Cardiac muscle cell (in vitro differentiated cells and primary cell): Measurements from ENCODE around the gene AMOTL1. TPM values are rescaled to one million over a fixed set of nuclear protein-coding genes. Genes with fewer than 3 reads are reported as not detected.
A peak's percentile ranks its signal among the peaks of the same experiment; 100 is the strongest.

Source experiments
- DNase-seq, 2 donors: peaks; one replicate each; pipeline versions ENCODE4 v3.0.0 to v3.0.0-alpha.2; 2010 to 2017; ENCODE audit warnings: low read depth in 1 of 2, low spot score in 1 of 2
- H3K27ac ChIP-seq: fragments of 200-600 bp; sonication (generic); 2 replicates; pipeline ENCODE4 v1.5.1; 2016
- H3K27me3 ChIP-seq: fragments of 200-600 bp; sonication (generic); 2 replicates; pipeline ENCODE4 v1.6.0; 2016; ENCODE audit warnings: control low read depth
- H3K36me3 ChIP-seq: fragments of 200-600 bp; sonication (generic); 2 replicates; pipeline ENCODE4 v1.5.1; 2016; ENCODE audit warnings: control low read depth
- H3K4me1 ChIP-seq: fragments of 200-600 bp; sonication (generic); 2 replicates; pipeline ENCODE4 v1.8.1; 2017; ENCODE audit warnings: low read depth, mild to moderate bottlenecking, mixed run types
- H3K4me3 ChIP-seq: fragments of 200-600 bp; sonication (generic); 2 replicates; pipeline ENCODE4 v1.5.1; 2016; ENCODE audit warnings: mild to moderate bottlenecking
- H3K9me3 ChIP-seq: fragments of 200-600 bp; sonication (generic); 2 replicates; pipeline ENCODE4 v1.5.1; 2017; ENCODE audit warnings: low read depth, mild to moderate bottlenecking, control low read depth
- polyA plus RNA-seq: library from polyadenylated mRNA; unstranded; fragments of >200 nt; fragmentation: Nextera tagmentation; extraction: Ambion mirVana; gene quantifications from 2 replicates; pipeline ENCODE4 v1.2.1, GENCODE V29; 2016
- total RNA-seq: library from RNA; depleted of rRNA; stranded (reverse); fragments of >200 nt; gene quantifications from 2 replicates; pipeline ENCODE4 v1.2.3, GENCODE V29; 2016
- TF ChIP-seq, protein P1 (sequence below): IDR thresholded peaks from 2 replicates; pipeline ENCODE4 v1.5.1; 2012; ENCODE audit warnings: low read depth, mild to moderate bottlenecking, low read length

AMOTL1 gene, protein sequence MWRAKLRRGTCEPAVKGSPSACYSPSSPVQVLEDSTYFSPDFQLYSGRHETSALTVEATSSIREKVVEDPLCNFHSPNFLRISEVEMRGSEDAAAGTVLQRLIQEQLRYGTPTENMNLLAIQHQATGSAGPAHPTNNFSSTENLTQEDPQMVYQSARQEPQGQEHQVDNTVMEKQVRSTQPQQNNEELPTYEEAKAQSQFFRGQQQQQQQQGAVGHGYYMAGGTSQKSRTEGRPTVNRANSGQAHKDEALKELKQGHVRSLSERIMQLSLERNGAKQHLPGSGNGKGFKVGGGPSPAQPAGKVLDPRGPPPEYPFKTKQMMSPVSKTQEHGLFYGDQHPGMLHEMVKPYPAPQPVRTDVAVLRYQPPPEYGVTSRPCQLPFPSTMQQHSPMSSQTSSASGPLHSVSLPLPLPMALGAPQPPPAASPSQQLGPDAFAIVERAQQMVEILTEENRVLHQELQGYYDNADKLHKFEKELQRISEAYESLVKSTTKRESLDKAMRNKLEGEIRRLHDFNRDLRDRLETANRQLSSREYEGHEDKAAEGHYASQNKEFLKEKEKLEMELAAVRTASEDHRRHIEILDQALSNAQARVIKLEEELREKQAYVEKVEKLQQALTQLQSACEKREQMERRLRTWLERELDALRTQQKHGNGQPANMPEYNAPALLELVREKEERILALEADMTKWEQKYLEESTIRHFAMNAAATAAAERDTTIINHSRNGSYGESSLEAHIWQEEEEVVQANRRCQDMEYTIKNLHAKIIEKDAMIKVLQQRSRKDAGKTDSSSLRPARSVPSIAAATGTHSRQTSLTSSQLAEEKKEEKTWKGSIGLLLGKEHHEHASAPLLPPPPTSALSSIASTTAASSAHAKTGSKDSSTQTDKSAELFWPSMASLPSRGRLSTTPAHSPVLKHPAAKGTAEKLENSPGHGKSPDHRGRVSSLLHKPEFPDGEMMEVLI
- total RNA-seq (3.5 and 5.1 TPM in 2 replicates), polyA plus RNA-seq (1.2 and 3.2 TPM in 2 replicates)

DNA sequence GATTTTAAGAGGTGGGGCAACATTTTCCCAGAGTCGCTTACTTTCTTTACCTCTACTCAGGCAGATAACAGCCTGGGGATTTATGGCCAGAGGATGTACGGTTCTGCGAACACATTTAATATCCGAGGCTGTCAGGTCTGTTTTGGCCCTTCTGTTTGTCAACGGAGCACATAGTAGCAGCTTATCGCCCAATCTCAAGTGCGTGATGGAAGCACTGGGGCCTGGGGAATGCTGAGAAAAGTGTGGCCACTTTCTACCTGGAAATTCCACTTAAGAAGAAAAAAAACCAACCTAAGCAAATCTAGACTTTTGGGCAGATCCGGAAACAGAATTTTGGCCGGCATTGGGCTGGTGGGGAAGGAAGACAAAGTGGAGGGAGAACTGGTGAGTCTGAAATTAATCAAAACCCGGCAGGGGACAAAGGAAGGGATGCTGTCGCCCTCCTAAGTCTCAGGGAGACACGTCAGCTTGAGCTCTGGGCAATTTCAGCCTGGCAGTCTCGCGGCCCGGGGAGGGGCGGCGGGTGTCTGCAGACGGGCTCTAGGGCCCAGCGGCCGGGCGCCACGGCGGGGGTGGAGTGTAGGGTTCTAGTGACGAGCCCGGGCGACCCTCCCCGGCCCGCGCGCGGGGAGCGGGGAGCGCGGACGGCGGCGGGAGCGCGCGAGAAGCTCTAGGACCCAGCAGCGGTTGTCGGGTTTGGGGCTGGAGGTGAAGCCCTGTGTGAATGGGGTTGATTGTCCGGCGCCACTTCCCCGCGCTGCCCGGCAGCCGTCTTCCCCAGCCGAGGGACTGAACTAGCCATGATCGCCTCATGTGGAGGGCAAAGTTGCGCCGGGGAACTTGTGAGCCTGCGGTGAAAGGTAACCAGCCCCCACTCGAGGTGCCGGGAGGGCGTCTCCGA lies at the start of gene AMOTL1:
Gene AMOTL1, plus strand, starts transcription at position 656 of the 901 bp plus-strand sequence. Its CDS starts 156 bp downstream, at position 812.
- Histone ChIP-seq H3K27ac (no peak within 1 kb of the TSS), H3K27me3 (peaks cover 78% of the 10 kb centered on the region)
- TF ChIP-seq, protein P1, sequence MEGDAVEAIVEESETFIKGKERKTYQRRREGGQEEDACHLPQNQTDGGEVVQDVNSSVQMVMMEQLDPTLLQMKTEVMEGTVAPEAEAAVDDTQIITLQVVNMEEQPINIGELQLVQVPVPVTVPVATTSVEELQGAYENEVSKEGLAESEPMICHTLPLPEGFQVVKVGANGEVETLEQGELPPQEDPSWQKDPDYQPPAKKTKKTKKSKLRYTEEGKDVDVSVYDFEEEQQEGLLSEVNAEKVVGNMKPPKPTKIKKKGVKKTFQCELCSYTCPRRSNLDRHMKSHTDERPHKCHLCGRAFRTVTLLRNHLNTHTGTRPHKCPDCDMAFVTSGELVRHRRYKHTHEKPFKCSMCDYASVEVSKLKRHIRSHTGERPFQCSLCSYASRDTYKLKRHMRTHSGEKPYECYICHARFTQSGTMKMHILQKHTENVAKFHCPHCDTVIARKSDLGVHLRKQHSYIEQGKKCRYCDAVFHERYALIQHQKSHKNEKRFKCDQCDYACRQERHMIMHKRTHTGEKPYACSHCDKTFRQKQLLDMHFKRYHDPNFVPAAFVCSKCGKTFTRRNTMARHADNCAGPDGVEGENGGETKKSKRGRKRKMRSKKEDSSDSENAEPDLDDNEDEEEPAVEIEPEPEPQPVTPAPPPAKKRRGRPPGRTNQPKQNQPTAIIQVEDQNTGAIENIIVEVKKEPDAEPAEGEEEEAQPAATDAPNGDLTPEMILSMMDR: no peak

DNA sequence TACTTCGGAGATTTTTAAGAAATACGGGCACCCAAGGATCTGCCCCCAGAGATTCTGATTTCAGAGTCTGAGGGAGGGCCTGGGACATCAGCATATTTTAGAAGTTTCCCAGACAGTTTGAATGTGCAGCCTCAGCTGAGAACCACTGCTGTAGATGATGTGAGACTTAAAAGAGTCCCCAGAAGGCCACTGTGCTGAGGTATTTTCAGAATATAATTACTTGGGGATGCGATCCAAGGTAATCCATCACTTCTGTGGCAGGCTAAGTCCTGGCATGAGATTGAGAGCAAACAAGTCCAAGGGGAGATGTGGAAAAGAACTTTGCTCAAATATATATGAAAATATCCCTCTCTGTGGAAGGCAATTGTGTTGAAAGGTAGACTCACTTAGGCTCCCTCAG lies 48.3 kb upstream of the AMOTL1 start:
- Histone ChIP-seq H3K27me3 (peaks cover 3% of the 10 kb centered on the region), H3K27ac (no peak overlapping the region), H3K36me3 (no peaks in the 10 kb centered on the region), H3K4me3 (no peak overlapping the region), H3K4me1 (no peaks in the 10 kb centered on the region), H3K9me3 (no peaks in the 10 kb centered on the region)
- DNase-seq: no peak
- TF ChIP-seq, protein P1: no peak

More for the DNA sequence above, at the start of gene AMOTL1:
- DNase-seq: peak; percentile 88 to 92
- Histone ChIP-seq H3K4me1 (no peaks in the 10 kb centered on the region), H3K36me3 (no peaks in the 10 kb centered on the region), H3K4me3 (peak within 1 kb of the TSS; percentile 65), H3K9me3 (no peaks in the 10 kb centered on the region)

DNA sequence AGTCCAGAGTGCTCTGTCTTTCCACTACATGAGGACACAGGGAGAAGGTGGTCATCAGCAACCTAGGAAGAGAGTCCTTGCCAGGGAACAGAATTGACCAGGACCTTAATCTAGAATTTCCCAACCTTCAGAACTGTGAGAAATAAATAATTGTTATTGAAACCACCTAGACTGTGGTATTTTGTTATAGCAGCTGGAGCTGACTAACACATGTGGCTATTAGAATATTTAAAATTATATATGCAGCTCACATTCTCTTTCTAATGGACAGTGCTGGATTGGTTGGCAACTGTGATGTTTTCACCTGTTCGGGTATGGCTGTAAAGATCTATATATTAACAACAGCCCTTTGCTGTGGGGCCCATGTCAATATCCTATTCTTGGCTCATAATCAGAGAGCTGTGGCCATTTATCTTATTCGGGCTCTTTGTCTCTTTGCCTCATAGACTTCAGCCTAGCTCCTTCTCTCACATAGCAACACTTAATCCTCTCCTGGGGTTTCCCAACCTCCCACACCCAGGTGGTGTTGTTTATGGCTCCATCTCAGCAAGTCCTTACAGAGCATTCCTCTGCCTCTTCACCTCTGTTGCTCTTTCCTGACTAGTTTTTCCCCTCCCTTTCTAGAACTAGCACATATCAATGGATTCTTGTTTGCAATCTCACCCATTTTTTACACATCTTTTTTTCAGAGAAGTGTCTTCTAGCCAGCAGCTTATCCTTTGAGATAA lies 46.4 kb upstream of the AMOTL1 start:
- Histone ChIP-seq H3K27ac (no peak overlapping the region), H3K4me1 (no peaks in the 10 kb centered on the region), H3K36me3 (no peaks in the 10 kb centered on the region), H3K9me3 (no peaks in the 10 kb centered on the region), H3K4me3 (no peak overlapping the region), H3K27me3 (peaks cover 6% of the 10 kb centered on the region)
- TF ChIP-seq, protein P1: no peak
- no peak for DNase-seq

DNA sequence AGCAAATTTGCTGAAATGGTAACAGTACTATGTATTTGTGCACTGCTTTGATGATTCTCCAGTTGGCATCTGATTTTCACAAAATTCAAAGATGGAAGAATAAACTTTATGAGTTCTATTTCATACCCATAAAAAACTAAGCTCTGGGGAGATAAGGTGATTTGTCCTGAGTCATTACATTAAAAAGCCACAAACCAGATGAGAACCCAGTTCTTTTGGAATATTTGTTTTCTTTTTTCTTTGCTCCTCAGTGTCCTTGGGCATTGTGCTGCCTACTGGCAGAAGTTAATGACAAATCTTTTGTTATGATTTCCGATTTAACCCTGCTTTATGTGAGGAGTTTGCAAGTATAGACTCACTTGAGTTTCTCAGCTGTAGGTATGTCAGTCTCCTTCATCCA lies 45.4 kb upstream of the AMOTL1 start:
- no peaks in the 10 kb centered on the region for H3K36me3 ChIP-seq
- no peak for DNase-seq
- H3K4me1 ChIP-seq: no peaks in the 10 kb centered on the region
- TF ChIP-seq, protein P1: no peak
- peaks cover 6% of the 10 kb centered on the region for H3K27me3 ChIP-seq
- H3K9me3 ChIP-seq: no peaks in the 10 kb centered on the region
- no peak overlapping the region for H3K4me3 ChIP-seq
- H3K27ac ChIP-seq: no peak overlapping the region
